Lung microvascular endothelial cell (primary cell): ENCODE measurements around the gene CHMP1A. TPM values are rescaled to one million over a fixed set of nuclear protein-coding genes. Genes with fewer than 3 reads are reported as not detected.
"Not testable (repeated sequence)": the region's sequence is repeated elsewhere in the genome, so short reads cannot be mapped to it uniquely, and the experiment has no call there.

ENCODE experiments used
- DNase-seq, 2 donors: peaks; one replicate each; pipeline versions ENCODE4 v3.0.0 to v3.0.0-alpha.2; 2010; ENCODE audit warnings: low read depth in 2 of 2
- total RNA-seq: library from RNA; depleted of rRNA; stranded (reverse); fragments of >200 nt; gene quantifications from 2 replicates; pipeline ENCODE4 v1.2.1, GENCODE V29; 2014

CHMP1A gene
- total RNA-seq, result 59.3 and 81.5 TPM in 2 replicates

DNA sequence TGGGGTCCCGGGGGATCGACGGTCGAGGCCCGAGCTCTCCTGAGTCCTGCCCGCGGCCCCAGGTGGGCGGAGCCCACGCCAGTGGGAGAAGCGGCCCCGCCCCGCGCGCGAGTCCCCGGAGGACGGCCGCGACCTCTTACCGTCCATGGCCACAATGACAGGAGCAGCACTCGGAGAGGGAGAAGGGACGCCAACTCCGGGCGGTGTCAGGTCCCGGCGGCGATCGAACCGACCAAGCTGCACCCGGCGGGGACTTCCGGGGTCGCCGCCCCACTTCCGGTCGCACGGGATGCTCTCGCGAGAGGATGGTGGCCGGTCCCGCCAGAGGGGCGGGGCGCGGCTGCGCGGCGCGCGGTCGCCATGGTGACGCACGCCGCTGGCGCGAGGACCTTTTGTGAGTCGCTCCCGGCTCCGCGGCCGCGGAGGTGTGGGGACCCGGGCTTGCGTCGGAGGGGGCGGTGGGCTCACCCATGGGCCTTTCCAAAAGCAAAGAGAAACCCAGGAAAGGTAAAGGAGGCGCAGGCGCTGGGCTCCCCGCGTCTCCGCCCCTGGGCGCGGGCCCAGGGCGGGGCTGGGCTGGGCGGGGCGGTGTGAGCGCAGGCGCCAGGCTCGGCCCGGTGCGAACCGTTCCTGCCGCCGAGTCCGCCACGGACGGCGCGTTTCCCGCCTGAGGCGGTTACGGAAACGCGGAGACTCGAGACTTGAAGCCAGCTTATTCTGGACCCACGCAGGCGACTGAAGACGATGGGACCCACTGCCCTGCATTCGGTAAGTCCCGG lies at the start of gene CHMP1A, which contains the start of gene SPATA33:
CHMP1A (minus strand) TSS at position 267 of the 779 bp plus-strand sequence; CDS start at position 147, 120 bp downstream.
SPATA33 (plus strand) TSS at position 395 of the 779 bp plus-strand sequence; CDS start at position 471, 76 bp downstream.
- DNase-seq, result peak; percentile 88 to 91

DNA sequence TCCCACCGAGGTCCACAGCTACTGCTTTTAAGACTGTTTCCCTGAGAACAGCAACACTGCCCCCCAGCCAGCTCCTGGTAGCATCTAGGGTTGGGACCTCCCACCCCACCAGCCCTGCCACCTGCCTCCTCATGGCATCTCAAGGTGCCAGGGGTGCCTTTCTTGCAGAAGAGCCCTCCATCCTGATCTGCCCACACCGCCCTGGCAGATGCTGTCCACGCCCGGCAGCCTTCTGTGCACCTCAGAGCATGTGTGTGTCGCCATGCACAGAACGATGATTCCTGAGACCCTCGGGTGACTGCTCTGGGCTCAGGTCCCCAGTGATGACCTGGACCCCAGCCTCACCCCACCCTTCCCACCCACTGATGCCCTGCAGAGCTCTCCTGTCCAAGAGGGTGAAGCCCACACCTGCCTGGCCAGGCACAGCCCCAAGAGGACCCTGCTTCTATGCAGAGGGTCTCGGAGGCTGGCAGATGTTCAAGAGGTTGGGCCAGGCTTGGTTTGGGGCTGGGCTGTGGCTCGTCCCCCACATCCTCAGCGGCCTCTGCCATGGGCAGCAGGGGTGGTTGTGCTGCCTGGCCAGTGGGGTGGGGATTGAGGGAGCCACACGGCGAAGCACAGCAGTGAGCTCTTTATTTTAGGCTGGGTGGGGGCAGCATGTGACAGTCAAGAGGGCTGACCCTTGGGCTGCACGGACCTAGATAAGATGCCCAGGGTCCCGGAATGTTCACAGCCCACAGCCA lies 49.2 kb upstream of the CHMP1A start:
- no peak for DNase-seq

DNA sequence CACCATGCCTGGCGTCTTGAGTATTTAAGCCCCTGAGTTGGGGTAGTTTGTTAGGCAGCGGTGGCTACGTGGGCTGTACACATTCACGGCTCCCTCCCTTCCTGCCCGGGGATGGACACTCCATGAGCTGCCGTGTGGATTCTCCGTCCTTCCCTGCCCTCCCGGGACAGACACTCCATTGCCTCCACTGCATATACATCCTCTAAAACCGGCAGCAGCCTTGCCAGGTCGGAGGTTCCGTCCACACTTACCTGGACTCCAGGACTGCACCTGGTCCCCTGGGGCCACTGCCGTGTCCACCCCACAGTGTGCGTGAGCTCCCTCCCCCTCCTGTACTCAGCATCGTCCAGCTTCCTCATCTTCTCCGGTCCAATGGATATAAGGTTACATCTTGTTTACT lies 47.5 kb upstream of the CHMP1A start:
- DNase-seq, result no peak

DNA sequence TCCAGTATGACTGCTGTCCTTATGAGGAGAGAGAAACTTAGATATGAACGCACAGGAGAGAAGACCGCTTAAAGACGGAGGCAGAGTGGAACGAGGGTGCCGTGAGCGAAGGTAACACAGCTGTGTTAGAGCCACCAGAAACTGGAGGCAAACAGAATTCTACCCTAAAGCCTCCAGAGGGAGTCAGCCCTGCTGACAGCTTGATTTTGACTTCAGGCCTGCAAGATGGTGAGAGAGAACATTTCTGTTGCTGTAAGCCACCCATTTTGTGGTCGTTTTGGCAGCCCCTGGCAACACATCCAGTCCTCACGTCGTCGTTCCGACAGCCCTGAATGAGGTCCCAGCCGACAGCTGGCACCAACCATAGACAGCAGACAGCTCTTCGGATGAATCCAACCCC lies 46.8 kb upstream of the CHMP1A start:
- no peak for DNase-seq

- peak; percentile 72 to 93 for DNase-seq
These were observed 44.2 kb upstream of the CHMP1A start, which contains the start of gene SPATA2L for GRCh38 chr16:89701425-89702406. TSS of gene SPATA2L (minus strand) at chr16:89701705. CDS start at chr16:89701232, 473 bp downstream.

DNA sequence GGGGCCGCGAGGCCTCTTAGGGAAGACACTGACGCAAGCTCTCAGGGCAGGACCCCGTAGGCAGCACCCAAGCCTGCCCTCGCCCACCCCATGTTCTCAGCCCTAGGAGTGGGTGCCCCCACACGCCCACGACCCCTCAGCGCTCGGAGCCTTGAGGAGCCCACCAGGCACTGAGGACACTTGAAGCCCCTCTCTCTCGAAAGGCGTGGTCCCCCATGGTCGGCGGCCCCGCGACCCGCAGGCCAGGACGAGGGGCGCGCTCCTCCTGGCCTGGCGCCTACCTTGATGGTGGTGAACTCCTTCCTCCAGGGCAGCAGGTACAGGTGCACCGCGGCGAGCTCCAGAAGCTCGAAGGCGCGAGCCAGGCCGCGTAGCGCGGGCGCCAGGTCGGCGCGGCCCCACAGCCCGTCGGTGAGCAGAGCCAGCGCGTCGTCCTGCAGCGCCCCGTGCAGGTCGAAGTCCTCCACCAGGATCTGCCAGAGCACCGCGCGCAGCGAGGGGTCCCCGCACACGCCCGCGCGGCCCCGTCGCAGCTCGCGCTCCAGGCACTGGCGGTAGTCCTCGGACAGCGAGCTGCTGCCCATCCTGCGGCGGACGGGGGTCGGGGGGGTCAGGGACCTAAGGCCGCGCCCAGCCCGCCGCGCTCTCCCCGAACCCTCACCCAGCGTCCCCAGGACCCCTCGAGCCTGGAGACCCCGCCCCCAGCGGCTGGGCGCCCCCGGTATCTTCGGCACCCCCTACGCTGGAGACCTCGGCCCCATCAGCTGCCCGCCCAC lies 43.3 kb upstream of the CHMP1A start:
- peak; percentile 66 to 76 for DNase-seq

DNA sequence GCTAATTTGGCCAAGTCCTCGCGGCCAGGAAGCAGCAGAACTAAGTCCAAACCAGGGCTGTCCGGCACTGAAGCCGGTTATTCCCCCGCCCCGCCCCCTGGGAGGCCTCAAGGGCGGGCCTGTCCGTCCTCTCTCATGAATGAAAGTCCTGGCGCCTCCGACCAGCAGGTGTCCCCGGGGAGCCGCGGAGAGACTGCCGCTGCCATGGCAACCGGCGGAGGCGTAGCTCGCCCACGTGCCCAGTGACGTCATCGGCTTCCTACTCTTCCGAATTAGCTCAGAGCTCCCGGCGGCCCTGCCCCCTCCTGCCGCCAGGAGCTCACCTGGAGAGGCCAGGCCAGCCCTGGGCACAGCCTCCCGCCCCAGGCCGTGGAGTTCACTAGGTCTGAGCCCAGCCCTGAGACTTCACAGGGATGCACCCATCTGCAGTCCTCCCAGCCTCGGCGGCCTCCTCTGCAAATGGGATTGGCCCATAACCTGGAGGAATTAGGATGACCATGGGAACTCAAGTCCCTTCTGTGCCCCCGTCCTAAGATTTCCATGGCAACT lies 42.7 kb upstream of the CHMP1A start:
- DNase-seq, result peak; percentile 98 to 99

GRCh38 chr16:89699629-89700099 lies 42.2 kb upstream of the CHMP1A start:
- not testable (repeated sequence) for DNase-seq

DNA sequence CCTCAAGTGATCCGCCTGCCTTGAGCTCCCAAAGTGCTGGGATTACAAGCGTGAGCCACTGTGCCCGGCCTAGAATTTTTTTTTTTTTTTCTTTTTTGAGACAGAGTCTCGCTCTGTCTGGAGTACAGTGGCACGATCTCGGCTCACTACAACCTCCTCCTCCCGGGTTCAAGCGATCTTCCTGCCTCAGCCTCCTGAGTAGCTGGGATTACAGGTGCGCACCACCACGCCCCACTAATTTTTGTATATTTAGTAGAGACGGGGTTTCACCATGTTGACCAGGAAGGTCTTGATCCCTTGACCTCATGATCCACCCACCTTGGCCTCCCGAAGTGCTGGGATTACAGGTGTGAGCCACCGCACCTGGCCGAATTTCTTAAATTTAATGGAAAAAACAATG lies 41.2 kb upstream of the CHMP1A start:
- not testable (repeated sequence) for DNase-seq

DNA sequence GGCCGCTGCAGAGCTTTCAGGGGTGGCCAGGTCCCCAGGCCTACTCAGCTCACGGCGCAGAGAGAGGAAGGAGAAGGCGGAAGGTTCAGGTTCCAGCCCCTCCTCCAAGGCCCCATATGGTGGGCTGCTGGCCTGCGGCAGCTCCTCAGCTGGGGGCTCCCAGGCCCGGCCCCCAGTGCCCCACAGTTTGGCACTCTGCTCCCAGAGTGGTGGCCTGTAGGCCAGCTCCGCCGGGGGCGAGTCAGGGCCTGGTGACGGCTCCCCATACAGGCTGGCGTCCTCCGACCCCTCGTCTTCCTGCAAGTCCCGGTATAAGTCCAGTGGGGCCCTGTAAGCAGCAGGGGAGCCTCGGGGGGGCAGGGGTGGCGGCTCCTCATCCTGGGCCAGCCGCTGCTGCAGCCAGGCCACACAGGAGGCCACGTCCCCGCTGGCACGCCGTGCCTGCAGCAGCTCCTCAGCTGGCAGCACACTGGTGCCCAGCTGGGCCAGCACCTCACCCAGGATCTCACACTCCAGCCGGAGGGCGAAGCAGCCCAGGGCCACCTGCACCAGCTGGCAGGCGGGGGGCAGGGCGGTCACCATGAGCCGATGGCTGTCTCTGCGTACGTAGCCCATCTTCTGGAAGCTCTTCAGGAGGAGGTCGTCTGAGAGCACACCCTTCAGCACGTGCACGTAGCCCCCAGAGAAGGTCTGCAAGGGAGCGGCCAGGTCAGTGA lies 40.3 kb upstream of the CHMP1A start:
- no peak for DNase-seq

DNA sequence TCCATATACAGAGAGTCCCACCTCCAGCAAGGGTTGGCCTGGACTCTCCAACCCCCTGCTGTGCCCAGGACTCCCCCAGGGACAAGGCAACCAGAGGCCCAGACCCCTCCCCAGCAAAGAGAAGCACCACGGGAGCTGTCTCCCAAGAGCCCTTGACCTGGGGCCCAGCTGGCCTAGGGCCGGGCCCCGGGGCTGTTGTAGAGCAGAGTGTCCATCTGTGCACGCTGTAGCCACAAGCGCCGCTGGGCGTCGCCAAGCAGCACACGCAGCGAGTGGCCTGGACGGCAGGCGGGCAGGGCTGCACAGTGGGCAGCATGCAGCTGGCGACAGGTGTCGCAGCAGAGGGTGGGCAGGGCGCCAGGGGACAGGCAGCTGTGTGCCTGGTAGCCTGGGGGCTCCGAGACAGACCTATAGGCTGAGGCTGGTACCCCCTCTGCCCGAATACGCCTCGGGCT lies 39.7 kb upstream of the CHMP1A start:
- DNase-seq, result no peak

- DNase-seq, result no peak
These were observed 39.2 kb upstream of the CHMP1A start for GRCh38 chr16:89696670-89697128.

DNA sequence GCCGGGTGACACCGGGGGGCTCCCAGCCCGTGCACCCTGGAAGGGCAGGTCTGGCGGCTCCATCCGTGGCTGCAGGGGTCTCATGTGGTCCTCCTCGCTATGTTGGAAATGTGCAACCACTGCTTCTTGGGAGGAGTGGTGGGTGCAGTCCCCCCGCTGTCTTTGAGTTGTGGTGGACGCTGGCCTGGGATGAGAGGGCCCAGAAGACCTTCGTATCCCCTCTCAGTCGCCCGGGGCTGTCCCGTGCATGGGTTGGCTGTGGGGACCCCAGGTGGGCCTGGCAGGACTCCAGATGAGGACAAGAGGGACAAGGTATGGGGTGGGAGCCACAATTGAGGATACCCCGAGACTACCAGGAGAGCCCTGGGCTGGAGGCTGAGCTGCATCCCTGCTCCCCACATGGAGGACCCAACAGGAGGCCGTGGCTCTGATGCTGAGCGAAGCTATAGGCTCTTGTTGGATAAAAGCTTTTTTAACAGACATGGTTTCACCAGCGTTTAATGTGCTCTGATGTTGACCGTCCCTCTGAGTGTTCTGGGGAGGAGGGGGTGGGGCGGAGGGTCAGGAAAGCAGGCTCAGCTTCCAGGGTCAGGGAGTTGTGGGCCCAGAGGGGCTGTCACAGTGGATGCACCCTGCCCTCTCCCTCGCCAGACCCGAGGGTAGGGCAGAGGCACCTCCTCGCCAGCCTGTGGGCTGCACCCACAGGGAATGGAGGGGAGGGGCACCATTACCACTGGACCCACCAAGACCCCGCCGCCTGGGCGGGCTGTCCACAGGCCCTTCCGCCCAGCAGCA lies 38.6 kb upstream of the CHMP1A start:
- DNase-seq, result no peak

GRCh38 chr16:89695086-89695874 lies 37.8 kb upstream of the CHMP1A start:
- DNase-seq, result no peak

DNA sequence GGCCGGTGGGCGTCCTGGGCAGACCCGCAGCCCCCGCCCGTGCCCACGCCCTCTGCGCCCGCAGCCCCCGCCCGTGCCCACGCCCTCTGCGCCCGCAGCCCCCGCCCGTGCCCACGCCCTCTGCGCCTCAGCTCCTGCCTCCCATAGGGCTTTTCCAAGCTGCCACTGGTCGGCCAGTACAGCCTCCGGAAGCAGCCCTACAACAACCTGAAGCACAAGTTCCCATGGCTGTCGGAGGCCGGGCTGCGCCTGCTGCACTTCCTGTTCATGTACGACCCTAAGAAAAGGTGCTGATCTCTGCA lies 37.2 kb upstream of the CHMP1A start:
- DNase-seq, result not testable (repeated sequence)

DNA sequence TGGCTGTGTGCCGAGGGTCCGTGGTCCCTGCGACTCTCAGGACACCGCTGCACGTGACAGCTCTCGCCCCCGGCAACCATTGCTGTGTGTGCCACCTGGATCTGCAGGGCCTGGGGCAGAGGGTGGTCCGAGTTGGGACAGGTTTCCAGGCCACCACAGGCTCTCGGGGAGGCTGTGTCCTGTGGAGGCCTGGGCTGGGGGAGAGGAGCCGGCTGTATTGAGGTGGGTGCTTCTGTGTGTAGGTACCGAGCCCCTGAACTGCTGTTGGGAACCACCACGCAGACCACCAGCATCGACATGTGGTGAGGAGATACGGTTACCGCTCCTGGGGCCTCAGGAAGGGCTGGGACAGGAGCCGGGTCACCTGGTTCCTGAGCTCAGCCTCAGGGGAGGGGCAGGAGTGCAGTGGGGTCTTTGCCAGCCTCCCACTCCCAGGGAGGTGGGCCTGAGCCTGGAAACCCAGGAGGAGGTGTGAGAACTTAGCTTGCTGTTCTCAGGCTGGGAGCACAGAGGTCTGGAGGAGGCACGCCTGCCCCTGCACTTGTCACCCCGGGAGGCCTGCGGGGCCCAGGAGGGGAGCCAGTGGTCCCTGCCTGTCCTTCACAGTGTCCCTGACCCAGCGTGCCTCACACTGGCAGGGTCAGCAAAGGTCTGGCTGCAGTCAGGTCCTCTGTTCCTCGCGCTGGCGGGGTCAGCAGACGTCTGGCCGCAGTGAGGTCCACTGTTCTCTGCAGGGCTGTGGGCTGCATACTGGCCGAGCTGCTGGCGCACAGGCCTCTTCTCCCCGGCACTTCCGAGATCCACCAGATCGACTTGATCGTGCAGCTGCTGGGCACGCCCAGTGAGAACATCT lies 36.6 kb upstream of the CHMP1A start:
- DNase-seq, result no peak

DNA sequence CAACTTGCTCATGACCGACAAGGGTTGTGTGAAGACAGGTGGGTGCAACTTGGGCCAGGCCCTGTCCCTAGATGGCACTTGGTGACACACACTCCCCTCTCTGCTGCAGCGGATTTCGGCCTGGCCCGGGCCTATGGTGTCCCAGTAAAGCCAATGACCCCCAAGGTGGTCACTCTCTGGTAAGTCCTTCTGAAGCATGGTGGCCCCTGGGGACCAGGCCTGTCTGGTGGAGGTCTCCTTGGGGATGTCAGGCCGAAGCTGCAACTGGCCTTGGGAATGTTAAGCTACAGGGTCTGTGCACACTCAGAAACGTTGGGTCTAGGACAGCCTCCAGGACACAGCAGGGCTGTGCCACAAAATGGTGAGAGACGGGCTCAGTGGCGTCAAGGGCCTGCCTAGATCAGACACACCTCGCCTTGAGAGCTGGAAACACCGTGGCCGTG lies 35.8 kb upstream of the CHMP1A start:
- DNase-seq, result no peak
